ENCODE measurements around the gene ZNF331.
A peak's percentile ranks its signal among the peaks of the same experiment; 100 is the strongest.
"Not testable (repeated sequence)": the region's sequence is repeated elsewhere in the genome, so short reads cannot be mapped to it uniquely, and the experiment has no call there.

The ZNF331 gene

GRCh38 chr19:53511933-53512374, 26.0 kb upstream of the ZNF331 start:
- Histone ChIP-seq H3K9me2 (replicated peaks; ENCODE audit: control insufficient read depth, low read length) (no peaks in the 10 kb centered on the region), H3K9me3 (ENCODE audit: control insufficient read depth, insufficient read depth, low read length) (peaks cover 9% of the 10 kb centered on the region; the same call in 1 of the 2 replicates), H3K4me2 (ENCODE audit: low read length) (no peak overlapping the region), H3K4me1 (ENCODE audit: control insufficient read depth, low read length) (no peaks in the 10 kb centered on the region), H3F3A (ENCODE audit: control insufficient read depth, insufficient read depth) (no peaks in the 10 kb centered on the region), H3K27ac (ENCODE audit: low read depth, low read length) (no peak overlapping the region), H3K4me3 (ENCODE audit: low read length) (no peak overlapping the region), H4K20me1 (ENCODE audit: control insufficient read depth, insufficient read depth, low read depth, low read length) (no peaks in the 10 kb centered on the region), H3K79me2 (ENCODE audit: control insufficient read depth, low read length) (no peaks in the 10 kb centered on the region), H3K36me3 (ENCODE audit: control insufficient read depth, low read length) (no peaks in the 10 kb centered on the region), H3K27me3 (ENCODE audit: control insufficient read depth, low read length) (no peaks in the 10 kb centered on the region)
- TF ChIP-seq CTCF (IDR thresholded peaks at IDR 0.05; ENCODE audit: low read depth, low read length, poor library complexity, severe bottlenecking) (peak; percentile 56), EZH2phosphoT487 (IDR thresholded peaks at IDR 0.05; ENCODE audit: borderline replicate concordance, low read length) (no peak)

- not testable (repeated sequence) for H4K20me1 ChIP-seq (ENCODE audit: control insufficient read depth, insufficient read depth, low read depth, low read length); H3K4me3 ChIP-seq (ENCODE audit: low read length); H3K27ac ChIP-seq (ENCODE audit: low read depth, low read length); H3F3A ChIP-seq (ENCODE audit: control insufficient read depth, insufficient read depth); H3K27me3 ChIP-seq (ENCODE audit: control insufficient read depth, low read length); H3K79me2 ChIP-seq (ENCODE audit: control insufficient read depth, low read length); H3K9me3 ChIP-seq (ENCODE audit: control insufficient read depth, insufficient read depth, low read length); H3K4me1 ChIP-seq (ENCODE audit: control insufficient read depth, low read length); H3K36me3 ChIP-seq (ENCODE audit: control insufficient read depth, low read length); H3K9me2 ChIP-seq (replicated peaks; ENCODE audit: control insufficient read depth, low read length); H3K4me2 ChIP-seq (ENCODE audit: low read length)
Measured at GRCh38 chr19:53515047-53515446, 22.9 kb upstream of the ZNF331 start.

DNA sequence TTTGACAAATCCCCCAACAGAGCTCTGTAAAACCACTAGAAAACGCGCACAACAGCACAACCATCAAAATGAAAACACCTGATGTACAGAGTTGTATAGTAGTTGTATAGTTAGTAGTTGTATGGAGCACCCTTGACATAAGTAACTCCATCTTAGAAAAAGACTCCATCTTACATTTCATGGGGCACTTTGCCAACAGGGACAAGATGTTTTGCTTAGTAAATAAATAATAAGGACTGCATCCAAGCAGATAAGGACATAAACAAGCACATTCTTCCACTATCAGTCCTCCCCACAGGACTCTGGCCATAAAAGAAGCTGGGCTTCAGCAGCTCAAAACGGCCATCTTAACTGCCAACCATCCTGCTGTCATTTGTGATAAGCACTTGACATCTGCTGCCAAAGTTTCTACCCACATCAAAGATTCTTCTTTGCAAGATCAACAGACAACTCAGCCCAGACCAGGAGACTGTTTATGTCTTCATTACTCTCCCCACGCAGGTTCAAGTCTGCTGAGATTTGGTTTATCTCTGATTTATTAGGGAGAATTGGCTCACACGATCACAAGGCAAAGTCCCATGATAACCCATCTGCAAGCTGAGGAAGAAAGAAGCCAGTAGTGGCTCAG, 20.7 kb upstream of the ZNF331 start:
- Histone ChIP-seq H4K20me1 (ENCODE audit: control insufficient read depth, insufficient read depth, low read depth, low read length) (no peaks in the 10 kb centered on the region), H3K79me2 (ENCODE audit: control insufficient read depth, low read length) (no peaks in the 10 kb centered on the region), H3K27ac (ENCODE audit: low read depth, low read length) (no peak overlapping the region), H3K4me2 (ENCODE audit: low read length) (no peak overlapping the region), H3K4me3 (ENCODE audit: low read length) (no peak overlapping the region), H3K4me1 (ENCODE audit: control insufficient read depth, low read length) (peaks cover 13% of the 10 kb centered on the region), H3K36me3 (ENCODE audit: control insufficient read depth, low read length) (no peaks in the 10 kb centered on the region), H3K9me2 (replicated peaks; ENCODE audit: control insufficient read depth, low read length) (no peaks in the 10 kb centered on the region), H3K27me3 (ENCODE audit: control insufficient read depth, low read length) (no peaks in the 10 kb centered on the region), H3K9me3 (ENCODE audit: control insufficient read depth, insufficient read depth, low read length) (peaks cover 26% of the 10 kb centered on the region), H3F3A (ENCODE audit: control insufficient read depth, insufficient read depth) (0 out of 2 replicates have a peak, but pooled peaks cover 5% of the 10 kb centered on the region)
- TF ChIP-seq CTCF (IDR thresholded peaks at IDR 0.05; ENCODE audit: low read depth, low read length, poor library complexity, severe bottlenecking), result no peak
- no peak for TF ChIP-seq EZH2phosphoT487 (IDR thresholded peaks at IDR 0.05; ENCODE audit: borderline replicate concordance, low read length)

GRCh38 chr19:53518121-53518520, 19.8 kb upstream of the ZNF331 start:
- Histone ChIP-seq H3K36me3 (ENCODE audit: control insufficient read depth, low read length) (no peaks in the 10 kb centered on the region), H4K20me1 (ENCODE audit: control insufficient read depth, insufficient read depth, low read depth, low read length) (no peaks in the 10 kb centered on the region), H3K4me3 (ENCODE audit: low read length) (no peak overlapping the region), H3F3A (ENCODE audit: control insufficient read depth, insufficient read depth) (0 out of 2 replicates have a peak, but pooled peaks cover 5% of the 10 kb centered on the region), H3K79me2 (ENCODE audit: control insufficient read depth, low read length) (no peaks in the 10 kb centered on the region), H3K27me3 (ENCODE audit: control insufficient read depth, low read length) (no peaks in the 10 kb centered on the region), H3K9me2 (replicated peaks; ENCODE audit: control insufficient read depth, low read length) (no peaks in the 10 kb centered on the region), H3K4me2 (ENCODE audit: low read length) (no peak overlapping the region), H3K4me1 (ENCODE audit: control insufficient read depth, low read length) (peaks cover 13% of the 10 kb centered on the region), H3K27ac (ENCODE audit: low read depth, low read length) (no peak overlapping the region), H3K9me3 (ENCODE audit: control insufficient read depth, insufficient read depth, low read length) (peaks cover 30% of the 10 kb centered on the region)
- TF ChIP-seq EZH2phosphoT487 (IDR thresholded peaks at IDR 0.05; ENCODE audit: borderline replicate concordance, low read length), result no peak
- no peak for TF ChIP-seq CTCF (IDR thresholded peaks at IDR 0.05; ENCODE audit: low read depth, low read length, poor library complexity, severe bottlenecking)
